Retinal pigment epithelial cell (primary cell): ENCODE measurements around the gene IFNAR2.
"Not testable (repeated sequence)": the region's sequence is repeated elsewhere in the genome, so short reads cannot be mapped to it uniquely, and the experiment has no call there.

Experiments
- DNase-seq: peaks from one replicate; pipeline ENCODE4 v3.0.0-alpha.2; 2010; ENCODE audit warnings: low read depth
- H3K4me3 ChIP-seq: 2 replicates; pipeline ENCODE4 v1.5.1; 2011; ENCODE audit warnings: mild to moderate bottlenecking, low read length, control low read depth, moderate library complexity
- CTCF ChIP-seq: conservative IDR thresholded peaks from 2 replicates; pipeline ENCODE4 v1.5.1; 2011; ENCODE audit warnings: low read depth, low read length, control low read depth, inconsistent platforms

IFNAR2 gene

GRCh38 chr21:33237486-33237885, 7.7 kb downstream of the IFNAR2 start:
- no peak overlapping the region for H3K4me3 ChIP-seq
- no peak for DNase-seq
- no peak for TF ChIP-seq CTCF

DNA sequence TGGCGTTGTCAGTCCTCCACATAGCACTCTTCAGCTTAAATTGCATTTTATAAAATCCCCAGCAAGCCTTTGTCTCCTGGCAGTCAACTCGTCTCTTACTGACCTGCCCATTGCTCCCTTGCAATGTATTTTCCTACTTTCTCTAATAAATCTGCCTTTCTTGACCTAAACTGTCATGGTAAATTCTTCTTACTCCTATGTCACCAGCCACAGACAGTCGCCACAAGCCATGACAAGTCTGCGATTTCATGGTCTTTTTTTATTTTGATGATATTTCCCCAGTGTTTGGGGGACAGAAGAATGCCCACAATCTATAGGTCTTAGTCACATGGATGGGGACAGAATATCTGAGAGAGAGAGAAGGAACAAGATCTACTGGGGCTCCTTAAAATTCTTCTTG, 8.4 kb downstream of the IFNAR2 start:
- H3K4me3 ChIP-seq = no peak overlapping the region
- DNase-seq = no peak
- TF ChIP-seq CTCF = no peak

DNA sequence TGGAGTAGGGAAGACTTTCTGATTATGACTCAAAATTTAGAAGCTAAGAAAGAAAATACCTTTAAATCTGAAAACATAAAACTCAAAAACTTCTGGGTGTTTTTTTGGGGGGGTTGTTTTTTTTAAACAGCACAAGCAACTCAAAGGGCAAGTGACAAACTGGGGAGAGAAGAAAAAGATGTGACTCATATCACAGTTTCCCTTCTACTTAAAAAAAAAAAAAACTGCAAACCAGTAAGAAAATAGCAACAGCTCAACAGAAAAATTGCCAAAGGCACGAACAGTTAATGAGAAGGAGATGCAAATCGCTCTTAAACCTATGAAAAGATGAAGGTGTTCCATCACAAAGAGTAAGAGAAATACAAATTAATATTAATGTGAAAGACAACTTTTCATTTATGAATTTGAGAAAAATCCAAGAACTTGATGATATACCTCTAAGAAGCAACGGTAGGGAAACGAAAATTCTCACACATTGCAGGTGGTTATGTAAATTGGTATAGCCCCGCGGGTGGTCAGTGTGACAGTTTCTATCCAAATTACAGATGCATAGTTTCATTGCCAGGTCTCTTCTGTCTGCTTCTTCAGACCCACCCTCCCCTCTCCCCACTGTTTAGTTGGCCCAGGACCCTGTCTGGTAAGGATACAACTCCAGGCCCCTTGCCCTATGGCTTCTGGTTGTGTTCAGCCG, 9.0 kb downstream of the IFNAR2 start:
- DNase-seq = no peak

DNA sequence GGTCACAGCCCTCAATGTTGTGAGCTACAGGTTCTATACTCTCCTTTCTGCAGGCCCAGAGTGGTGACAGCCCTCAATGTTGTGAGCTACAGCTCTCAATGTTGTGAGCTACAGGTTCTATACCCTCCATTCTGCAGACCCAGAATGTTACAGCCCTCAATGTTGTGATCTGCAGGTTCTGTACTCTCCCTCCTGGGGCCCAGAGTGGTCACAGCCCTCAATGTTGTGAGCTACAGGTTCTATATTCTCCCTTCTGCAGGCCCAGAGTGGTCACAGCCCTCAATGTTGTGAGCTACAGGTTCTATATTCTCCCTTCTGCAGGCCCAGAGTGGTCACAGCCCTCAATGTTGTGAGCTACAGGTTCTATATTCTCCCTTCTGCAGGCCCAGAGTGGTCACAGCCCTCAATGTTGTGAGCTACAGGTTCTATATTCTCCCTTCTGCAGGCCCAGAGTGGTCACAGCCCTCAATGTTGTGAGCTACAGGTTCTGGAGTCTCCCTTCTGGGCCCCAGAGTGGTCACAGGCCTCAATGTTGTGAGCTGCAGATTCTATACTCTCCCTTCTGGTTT, 9.9 kb downstream of the IFNAR2 start:
- H3K4me3 ChIP-seq, DNase-seq: not testable (repeated sequence)

More for the DNA sequence above, 9.0 kb downstream of the IFNAR2 start:
- no peak overlapping the region for H3K4me3 ChIP-seq
- TF ChIP-seq CTCF = no peak

- H3K4me3 ChIP-seq = no peak overlapping the region
- TF ChIP-seq CTCF = no peak
- DNase-seq = no peak
These were observed 10.7 kb downstream of the IFNAR2 start for GRCh38 chr21:33240404-33240803.

DNA sequence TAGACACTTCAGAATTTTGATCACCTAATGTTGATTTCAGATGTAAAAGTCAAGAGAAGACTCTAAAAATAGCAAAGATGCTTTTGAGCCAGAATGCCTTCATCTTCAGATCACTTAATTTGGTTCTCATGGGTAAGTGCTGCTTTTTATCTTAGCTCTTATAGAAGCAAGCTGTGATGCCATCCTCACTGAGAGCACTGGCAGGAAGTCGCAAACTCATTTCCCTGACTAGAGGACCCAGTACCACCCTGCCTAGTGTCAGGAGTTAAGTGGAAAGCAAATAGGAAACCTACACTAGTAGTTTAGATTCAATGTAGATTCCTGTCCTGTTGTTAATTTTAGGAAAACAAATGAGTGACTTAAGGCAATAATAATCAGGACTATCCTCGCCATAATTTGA, 12.1 kb downstream of the IFNAR2 start:
- no peak overlapping the region for H3K4me3 ChIP-seq
- no peak for DNase-seq
- TF ChIP-seq CTCF = no peak

DNA sequence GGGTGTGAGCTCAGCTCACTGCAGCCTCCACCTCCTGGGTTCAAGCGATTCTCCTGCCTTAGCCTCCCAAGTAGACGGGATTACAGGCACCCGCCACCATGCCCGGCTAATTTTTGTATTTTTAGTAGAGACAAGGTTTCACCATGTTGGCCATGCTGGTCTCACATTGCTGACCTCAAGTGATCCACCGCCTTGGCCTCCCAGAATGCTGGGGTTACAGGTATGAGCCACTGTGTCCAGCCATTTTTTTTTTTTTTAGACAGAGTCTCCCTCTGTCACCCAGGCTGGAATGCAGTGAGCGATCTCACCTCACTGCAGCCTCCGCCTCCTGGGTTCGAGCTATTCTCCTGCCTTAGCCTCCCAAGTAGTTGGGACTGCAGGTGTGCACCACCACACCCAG, 13.1 kb downstream of the IFNAR2 start:
- DNase-seq, H3K4me3 ChIP-seq: not testable (repeated sequence)

DNA sequence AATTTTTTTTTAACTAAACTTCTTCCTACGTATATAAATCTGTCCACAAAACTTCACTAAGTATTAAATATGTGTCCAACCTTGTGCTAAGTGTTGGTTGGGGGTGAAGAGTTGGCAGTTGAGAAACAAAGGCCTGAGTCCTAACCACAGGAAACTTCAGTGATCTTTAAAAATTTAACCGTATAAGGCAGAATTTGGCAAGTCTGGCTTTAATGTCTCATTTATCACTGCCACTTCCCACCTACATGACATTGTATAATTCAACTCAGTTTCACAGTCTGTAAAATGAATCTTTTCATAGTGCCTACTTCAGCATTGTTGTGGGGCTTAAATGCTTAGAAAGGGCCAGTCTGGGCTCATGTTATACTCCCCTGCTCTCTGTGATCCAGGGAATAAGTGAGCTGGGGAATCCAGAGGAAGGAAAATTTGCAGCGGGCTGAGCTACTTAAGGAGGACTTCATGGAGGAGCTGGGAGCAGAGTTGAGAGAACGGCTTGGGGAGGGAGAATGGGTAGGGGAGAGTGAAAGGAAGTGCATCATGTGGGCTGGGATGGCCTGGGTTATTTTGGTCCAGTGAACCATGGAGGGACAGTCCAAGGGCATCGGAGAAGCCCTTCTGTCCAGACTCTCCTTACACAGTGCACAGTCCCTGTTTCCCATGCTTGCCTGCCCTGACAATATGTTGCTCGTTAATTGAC, 14.5 kb downstream of the IFNAR2 start:
- H3K4me3 ChIP-seq = no peak overlapping the region
- no peak for DNase-seq
- no peak for TF ChIP-seq CTCF
